Sigmoid colon (tissue), 7 donors: Measurements from ENCODE around the gene DUSP22. TPM values are rescaled to one million over a fixed set of nuclear protein-coding genes. Genes with fewer than 3 reads are reported as not detected.
A peak's percentile ranks its signal among the peaks of the same experiment; 100 is the strongest.

Experiments used
- DNase-seq: peaks from one replicate; pipeline ENCODE4 v3.0.0-alpha.2; 2019
- H3K27ac ChIP-seq, 4 donors: fragments of 200-600 bp; sonication (generic); one replicate each; pipeline ENCODE4 v1.5.1; 2016 to 2019; ENCODE audit warnings: mild to moderate bottlenecking in 1 of 4
- H3K27me3 ChIP-seq, 3 donors: fragments of 200-600 bp; sonication (generic); one replicate each; pipeline ENCODE4 v1.5.1; 2019; ENCODE audit warnings: mild to moderate bottlenecking in 1 of 3
- H3K36me3 ChIP-seq, 4 donors: fragments of 200-600 bp; sonication (generic); one replicate each; pipeline ENCODE4 v1.5.1; 2016 to 2019
- H3K4me1 ChIP-seq, 4 donors: fragments of 200-600 bp; sonication (generic); one replicate each; pipeline ENCODE4 v1.5.1; 2017 to 2019
- H3K4me3 ChIP-seq, 4 donors: fragments of 200-600 bp; sonication (generic); one replicate each; pipeline ENCODE4 v1.5.1; 2017 to 2019; ENCODE audit warnings: mild to moderate bottlenecking in 2 of 4, moderate library complexity in 1 of 4
- H3K9me3 ChIP-seq, 4 donors: fragments of 200-600 bp in 3 of 4; sonication (generic) in 3 of 4; one replicate each; pipeline versions ENCODE4 v1.5.1 to v1.6.1; 2013 to 2019
- EP300 ChIP-seq, 4 donors: sonication (generic); formaldehyde crosslinking; IDR thresholded peaks; one replicate each; pipeline ENCODE4 v1.6.1; 2017; ENCODE audit warnings: antibody characterized with exemption in 4 of 4
- POLR2A ChIP-seq, 2 donors: fragments of 450-650 bp; IDR thresholded peaks; one replicate each; pipeline ENCODE4 v1.6.1; 2016; ENCODE audit warnings: antibody characterized with exemption in 2 of 2, mild to moderate bottlenecking in 2 of 2, moderate library complexity in 2 of 2
- POLR2AphosphoS5 ChIP-seq, 4 donors: sonication (generic); formaldehyde crosslinking; IDR thresholded peaks; one replicate each; pipeline ENCODE4 v1.6.1; 2017; ENCODE audit warnings: antibody characterized with exemption in 4 of 4
- WGBS, 2 donors: extraction: QIAGEN DNeasy Blood & Tissue Kit; methylation state at CpG; one replicate each; pipeline ENCODE4 v1.1.7; 2013; 5-methylcytosine and 5-hydroxymethylcytosine counted together
- intact Hi-C: fragments of 100-400 bp; cut with DNase I; formaldehyde crosslinking; loops from one replicate; pipeline ENCODE4 v1.15.1; 2023
- polyA plus RNA-seq, 3 donors: library from polyadenylated mRNA; stranded (reverse); fragments of 200-250 nt; gene quantifications; one replicate each; pipeline ENCODE4 v1.2.3, GENCODE V29; 2013
- total RNA-seq, 4 donors: library from RNA; depleted of rRNA; stranded (reverse); fragments of >200 nt; gene quantifications; one replicate each; pipeline ENCODE4 v1.1.0, GENCODE V29; 2016
- TF ChIP-seq, protein P1 (sequence below), 4 experiments: fragments of 450-650 bp in 3 of 4; fragments of 200-600 bp in 1 of 4; IDR thresholded peaks; one replicate each; pipeline ENCODE4 v1.5.1; 2016 to 2019; ENCODE audit warnings: antibody characterized with exemption in 4 of 4, mild to moderate bottlenecking in 3 of 4, moderate library complexity in 2 of 4
- donor health status: healthy with polysubstance abuse.
- donor health status: Bipolar disorder and iron deficiency.
- donor health status: healthy.

Gene DUSP22
- total and polyA plus RNA-seq, 7 donors = 15.7 to 113 (median 55.6) TPM

DNA sequence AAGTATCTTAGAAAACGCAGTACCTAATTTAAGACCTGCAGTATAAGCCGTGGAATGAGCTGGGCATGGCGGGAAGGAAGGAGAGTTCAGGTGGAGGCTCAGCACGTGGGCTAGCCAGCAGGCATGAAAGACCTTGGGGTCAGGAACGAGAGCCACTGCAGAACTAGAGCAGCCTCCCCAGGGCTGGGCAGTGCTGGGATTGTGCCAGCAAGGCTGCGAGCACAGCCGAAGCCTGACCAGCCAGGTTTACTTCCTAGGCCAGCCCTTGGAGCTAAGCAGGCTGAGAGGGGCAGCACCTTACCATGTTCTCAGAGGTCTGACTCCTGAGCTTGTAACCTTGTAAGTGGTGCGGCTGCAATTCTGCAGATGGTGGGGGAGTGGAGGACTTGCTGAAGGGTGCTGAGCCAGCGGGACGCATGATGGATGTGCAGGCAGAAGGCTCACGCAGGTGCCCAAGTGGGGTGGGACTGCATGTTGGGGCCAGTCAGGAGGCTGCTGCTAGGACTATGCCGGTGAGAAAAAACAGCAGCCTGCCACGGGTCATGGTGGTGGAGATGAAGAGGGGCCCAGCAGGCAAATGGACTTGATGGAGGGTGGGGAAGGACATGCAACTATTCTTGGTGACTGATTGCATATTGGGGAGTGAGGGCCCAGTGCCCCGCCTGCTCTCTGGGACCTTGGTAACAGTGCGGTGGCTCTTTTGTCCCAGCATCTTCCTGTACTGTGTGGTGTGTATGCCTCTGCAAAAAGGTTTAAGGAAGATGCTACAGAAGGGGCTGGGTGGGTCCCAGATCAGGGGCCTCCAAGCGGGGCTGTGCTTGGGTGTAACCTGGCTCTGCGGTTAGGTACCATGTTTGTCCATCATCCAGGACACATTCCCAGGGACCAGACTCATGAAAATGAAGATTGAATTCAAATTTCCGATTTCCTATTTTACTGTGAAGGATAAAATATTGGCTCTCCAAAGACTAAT is 61.6 kb downstream of the DUSP22 start:
- H3K27ac ChIP-seq = no peak overlapping the region
- no peaks in the 10 kb centered on the region for H3K4me1 ChIP-seq
- peak; percentile 69 for DNase-seq
- intact Hi-C loops = no loop called here
- WGBS, 2 donors = 88 to 91% methylated on average over 18 of the region's 18 CpGs
- H3K27me3 ChIP-seq = no peaks in the 10 kb centered on the region
- no peak overlapping the region for H3K4me3 ChIP-seq
- no peaks in the 10 kb centered on the region for H3K9me3 ChIP-seq
- TF ChIP-seq EP300 (IDR thresholded peaks at IDR 0.05) (no peak), POLR2AphosphoS5 (IDR thresholded peaks at IDR 0.05) (no peak), POLR2A (IDR thresholded peaks at IDR 0.05) (no peak)
- TF ChIP-seq, protein P1, sequence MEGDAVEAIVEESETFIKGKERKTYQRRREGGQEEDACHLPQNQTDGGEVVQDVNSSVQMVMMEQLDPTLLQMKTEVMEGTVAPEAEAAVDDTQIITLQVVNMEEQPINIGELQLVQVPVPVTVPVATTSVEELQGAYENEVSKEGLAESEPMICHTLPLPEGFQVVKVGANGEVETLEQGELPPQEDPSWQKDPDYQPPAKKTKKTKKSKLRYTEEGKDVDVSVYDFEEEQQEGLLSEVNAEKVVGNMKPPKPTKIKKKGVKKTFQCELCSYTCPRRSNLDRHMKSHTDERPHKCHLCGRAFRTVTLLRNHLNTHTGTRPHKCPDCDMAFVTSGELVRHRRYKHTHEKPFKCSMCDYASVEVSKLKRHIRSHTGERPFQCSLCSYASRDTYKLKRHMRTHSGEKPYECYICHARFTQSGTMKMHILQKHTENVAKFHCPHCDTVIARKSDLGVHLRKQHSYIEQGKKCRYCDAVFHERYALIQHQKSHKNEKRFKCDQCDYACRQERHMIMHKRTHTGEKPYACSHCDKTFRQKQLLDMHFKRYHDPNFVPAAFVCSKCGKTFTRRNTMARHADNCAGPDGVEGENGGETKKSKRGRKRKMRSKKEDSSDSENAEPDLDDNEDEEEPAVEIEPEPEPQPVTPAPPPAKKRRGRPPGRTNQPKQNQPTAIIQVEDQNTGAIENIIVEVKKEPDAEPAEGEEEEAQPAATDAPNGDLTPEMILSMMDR (IDR thresholded peaks at IDR 0.05) = no peak
- H3K36me3 ChIP-seq = peaks cover 2 to 21% (median 8%) of the 10 kb centered on the region in 4 donors

DNA sequence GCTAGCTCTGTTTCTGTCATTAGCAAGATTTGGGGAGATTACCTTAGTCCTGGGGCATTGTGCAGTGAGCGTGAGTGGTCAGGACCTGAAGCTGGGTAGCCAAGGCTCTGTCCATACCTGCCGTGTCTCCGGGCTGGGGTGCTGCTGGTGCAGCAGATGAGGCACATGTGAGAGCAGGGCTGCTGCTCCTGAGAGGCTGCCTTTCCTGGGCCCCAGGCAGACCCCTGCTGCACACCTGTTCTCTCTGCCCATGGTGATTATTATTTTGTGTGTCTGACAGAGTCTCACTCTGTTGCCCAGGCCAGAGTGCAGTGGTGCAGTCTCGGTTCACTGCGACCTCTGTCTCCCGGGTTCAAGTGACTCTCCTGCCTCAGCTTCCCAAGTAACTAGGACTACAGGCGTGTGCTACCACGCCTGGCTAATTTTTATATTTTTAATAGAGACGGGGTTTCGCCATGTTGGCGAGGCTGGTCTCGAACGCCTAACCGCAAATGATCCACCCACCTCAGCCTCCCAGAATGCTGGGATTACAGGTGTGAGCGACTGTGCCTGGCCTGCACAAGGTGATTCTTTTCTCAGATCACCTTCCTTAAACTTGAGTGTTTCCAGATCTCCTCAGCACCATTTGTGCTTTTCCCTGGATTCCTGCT is 62.5 kb downstream of the DUSP22 start:
- peak; percentile 63 for DNase-seq
- intact Hi-C loops = no loop called here
- TF ChIP-seq, protein P1 (IDR thresholded peaks at IDR 0.05) = no peak
- TF ChIP-seq EP300 (IDR thresholded peaks at IDR 0.05) (no peak), POLR2A (IDR thresholded peaks at IDR 0.05) (no peak), POLR2AphosphoS5 (IDR thresholded peaks at IDR 0.05) (no peak)
- no peaks in the 10 kb centered on the region for H3K4me1 ChIP-seq
- peaks cover 0 to 12% (median under 1%) of the 10 kb centered on the region in 4 donors for H3K36me3 ChIP-seq
- WGBS, 2 donors = 91 to 92% methylated on average over 15 of the region's 15 CpGs
- no peaks in the 10 kb centered on the region for H3K27me3 ChIP-seq
- no peaks in the 10 kb centered on the region for H3K9me3 ChIP-seq
- no peak overlapping the region for H3K4me3 ChIP-seq
- H3K27ac ChIP-seq = no peak overlapping the region

DNA sequence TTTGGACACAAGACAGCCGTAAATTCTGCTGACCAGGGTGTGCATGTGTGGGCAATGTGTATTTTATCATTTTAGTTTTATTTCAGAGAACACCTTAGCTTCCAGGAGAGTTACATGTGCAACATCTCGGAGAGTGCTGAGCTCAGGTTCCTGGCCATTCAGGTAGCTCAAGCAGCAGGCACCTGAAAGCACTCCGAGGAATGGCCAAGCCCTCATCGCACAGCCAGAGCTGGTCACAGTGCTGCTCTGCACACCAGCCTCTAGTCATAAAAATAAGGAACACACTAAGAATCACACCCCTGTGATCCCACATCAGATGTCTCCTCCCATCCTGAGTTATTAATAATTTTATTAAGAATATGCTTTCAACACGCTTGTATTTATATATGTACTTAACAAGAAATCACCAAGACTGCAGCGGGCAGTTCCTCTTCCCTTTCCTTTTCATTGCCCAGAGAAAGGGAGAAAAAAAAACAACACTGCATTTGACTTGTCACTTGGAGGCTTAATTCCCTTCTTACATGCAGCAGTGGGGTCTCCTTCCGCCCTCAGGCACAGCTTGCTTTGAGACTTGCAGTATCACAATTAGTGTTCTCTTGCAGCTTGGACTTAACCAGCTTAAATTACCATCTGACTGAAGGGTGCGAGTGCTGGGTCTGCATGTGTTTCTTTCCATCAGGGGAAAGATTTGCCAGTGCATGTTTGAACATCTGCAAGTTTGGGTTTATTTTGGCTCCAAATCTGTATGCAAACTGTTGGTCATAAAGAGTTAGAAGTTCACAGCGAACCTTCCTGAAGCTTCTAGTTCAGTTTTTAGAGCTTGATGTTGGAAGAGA is 63.3 kb downstream of the DUSP22 start:
- no peaks in the 10 kb centered on the region for H3K4me1 ChIP-seq
- H3K27me3 ChIP-seq = no peaks in the 10 kb centered on the region
- DNase-seq = no peak
- no peaks in the 10 kb centered on the region for H3K9me3 ChIP-seq
- TF ChIP-seq POLR2A (IDR thresholded peaks at IDR 0.05) (no peak), POLR2AphosphoS5 (IDR thresholded peaks at IDR 0.05) (no peak), EP300 (IDR thresholded peaks at IDR 0.05) (no peak)
- TF ChIP-seq, protein P1 (IDR thresholded peaks at IDR 0.05) = no peak
- H3K27ac ChIP-seq = no peak overlapping the region
- H3K4me3 ChIP-seq = no peak overlapping the region
- intact Hi-C loops = no loop called here
- WGBS, 2 donors = 78% methylated on average over 9 of the region's 9 CpGs
- H3K36me3 ChIP-seq = peaks cover 0 to 5% (median 0%) of the 10 kb centered on the region in 4 donors

DNA sequence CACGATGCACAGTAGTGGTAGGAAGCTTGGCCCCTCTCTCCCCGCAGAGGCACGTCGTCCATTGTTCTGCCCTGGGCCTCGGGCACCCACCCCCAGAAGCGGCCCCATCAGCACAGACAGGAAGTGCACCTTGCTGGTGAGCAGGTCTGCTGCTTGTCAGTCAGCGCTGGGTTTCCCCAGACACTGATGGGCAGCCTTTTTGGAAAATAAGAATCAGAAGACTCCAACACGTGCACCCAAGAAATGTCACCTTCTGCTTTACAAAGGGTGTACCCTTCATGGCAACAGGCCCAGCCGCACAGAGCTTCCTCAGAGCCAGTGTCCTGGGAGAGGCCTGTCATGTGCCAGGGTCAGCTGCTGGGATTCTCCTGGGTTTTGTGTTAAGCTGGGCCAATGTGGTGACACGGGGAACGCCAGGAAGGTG is 64.6 kb downstream of the DUSP22 start:
- no peaks in the 10 kb centered on the region for H3K36me3 ChIP-seq
- peak; percentile 68 for DNase-seq
- H3K27me3 ChIP-seq = no peaks in the 10 kb centered on the region
- no peaks in the 10 kb centered on the region for H3K4me1 ChIP-seq
- intact Hi-C loops = no loop called here
- no peak overlapping the region for H3K4me3 ChIP-seq
- WGBS, 2 donors = 80 to 86% methylated on average over 11 of the region's 11 CpGs
- H3K27ac ChIP-seq = no peak overlapping the region
- H3K9me3 ChIP-seq = no peaks in the 10 kb centered on the region
- TF ChIP-seq POLR2AphosphoS5 (IDR thresholded peaks at IDR 0.05) (no peak), EP300 (IDR thresholded peaks at IDR 0.05) (no peak), POLR2A (IDR thresholded peaks at IDR 0.05) (no peak)
- TF ChIP-seq, protein P1 (IDR thresholded peaks at IDR 0.05) = no peak
